ENCODE measurements around the gene OTOG. TPM values are rescaled to one million over a fixed set of nuclear protein-coding genes. Genes with fewer than 3 reads are reported as not detected.

OTOG gene
- total RNA-seq, 2 experiments from 2014 or later = not detected

GRCh38 chr11:17574141-17575091 lies 27.4 kb downstream of the OTOG start:
- Histone ChIP-seq H3K27ac (ENCODE audit: low read depth in 1 of 2, low read length in 2 of 2) (no peak overlapping the region), H3K4me1 (ENCODE audit: insufficient read depth, low read length) (no peaks in the 10 kb centered on the region), H3K4me3 (ENCODE audit: low read length) (no peak overlapping the region), H3K9me3 (ENCODE audit: control insufficient read depth in 1 of 2, insufficient read depth in 1 of 2, low read length in 2 of 2) (no peaks in the 10 kb centered on the region), H3K36me3 (ENCODE audit: insufficient read depth, low read length) (no peaks in the 10 kb centered on the region), H3K27me3 (ENCODE audit: control insufficient read depth in 1 of 2, insufficient read depth in 2 of 2, low read length in 2 of 2) (peaks cover 0 to 4% of the 10 kb centered on the region in 2 experiments)
- CTCF ChIA-PET = no interaction called here
- POLR2A ChIA-PET = interaction anchor here (1.1 kb wide), 1 partner anchor 614 kb away, joined by 3 read pairs; no protein-coding TSS in a partner anchor
- H3K4me3 Mint-ChIP-seq = no peak overlapping the region
- TF ChIP-seq CTCF (IDR thresholded peaks at IDR 0.05) = no peak
- no peaks in the 10 kb centered on the region for H3K9me3 Mint-ChIP-seq
- ATAC-seq (ENCODE audit: poor library complexity) (no peak), DNase-seq (no peak)
- intact Hi-C loops (cut with DNase I, micrococcal nuclease) = no loop called here
- H3K36me3 Mint-ChIP-seq (ENCODE audit: low read depth) = no peaks in the 10 kb centered on the region
- H3K27me3 Mint-ChIP-seq = peaks cover 9% of the 10 kb centered on the region
- H3K27ac Mint-ChIP-seq = no peak overlapping the region
- H3K4me1 Mint-ChIP-seq (ENCODE audit: low read depth) = no peaks in the 10 kb centered on the region

DNA sequence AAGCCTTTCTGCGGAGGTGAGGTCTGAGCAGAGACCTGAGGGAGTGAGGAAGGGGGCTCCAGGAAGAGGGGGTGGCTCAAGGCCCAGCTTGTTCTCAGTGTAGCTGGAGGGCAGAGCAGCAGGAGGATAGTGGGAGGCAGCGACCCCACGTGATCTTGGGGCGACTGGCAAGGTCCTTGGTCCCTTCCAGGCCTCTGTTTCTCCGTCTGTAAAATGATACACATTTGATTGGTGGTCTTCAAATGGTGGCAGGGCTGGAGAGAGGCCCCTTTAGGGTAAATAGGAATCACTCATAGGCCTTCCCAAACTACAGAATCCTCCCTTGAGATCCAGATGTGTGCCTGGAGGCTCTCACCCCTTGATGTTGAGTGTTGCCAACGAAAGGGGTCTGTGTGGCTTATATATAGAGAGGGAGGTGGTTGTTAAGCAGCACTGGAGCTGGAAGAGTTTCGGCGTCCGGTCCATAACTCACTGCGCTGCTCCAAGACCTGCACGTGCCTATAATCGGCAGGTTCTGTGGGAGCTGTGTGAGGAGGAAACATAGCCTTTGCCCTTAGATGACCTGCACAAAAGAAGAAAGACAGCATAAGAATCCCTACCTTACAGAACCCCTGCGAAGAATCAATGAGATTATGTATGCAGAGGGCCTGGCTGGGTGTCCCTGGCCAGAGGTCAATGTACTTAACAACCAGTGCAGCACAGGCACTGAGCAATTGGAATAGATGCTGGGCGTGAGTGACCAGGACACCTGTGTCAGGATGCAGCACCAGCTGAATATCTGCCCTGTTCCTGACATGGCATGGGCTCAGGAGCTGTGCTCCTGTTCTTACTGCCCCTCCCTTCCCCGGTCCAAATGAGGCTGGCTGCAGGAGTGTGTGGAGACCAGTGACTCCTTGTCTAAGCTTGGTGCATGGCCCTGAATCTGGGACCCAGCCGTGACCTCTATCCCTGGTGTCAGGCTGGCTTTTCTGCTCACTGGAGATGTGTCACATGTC lies 28.7 kb downstream of the OTOG start:
- POLR2A ChIA-PET = no interaction called here
- no peaks in the 10 kb centered on the region for H3K4me1 Mint-ChIP-seq (ENCODE audit: low read depth)
- intact Hi-C loops (cut with DNase I, micrococcal nuclease) = no loop called here
- Histone ChIP-seq H3K9me3 (ENCODE audit: control insufficient read depth in 1 of 2, insufficient read depth in 1 of 2, low read length in 2 of 2) (no peaks in the 10 kb centered on the region), H3K4me3 (ENCODE audit: low read length) (no peak overlapping the region), H3K27ac (ENCODE audit: low read depth in 1 of 2, low read length in 2 of 2) (no peak overlapping the region), H3K36me3 (ENCODE audit: insufficient read depth, low read length) (no peaks in the 10 kb centered on the region), H3K27me3 (ENCODE audit: control insufficient read depth in 1 of 2, insufficient read depth in 2 of 2, low read length in 2 of 2) (peaks cover 0 to 9% of the 10 kb centered on the region in 2 experiments), H3K4me1 (ENCODE audit: insufficient read depth, low read length) (no peaks in the 10 kb centered on the region)
- no peak for TF ChIP-seq CTCF (IDR thresholded peaks at IDR 0.05)
- CTCF ChIA-PET = no interaction called here
- peaks cover 9% of the 10 kb centered on the region for H3K27me3 Mint-ChIP-seq
- DNase-seq = no peak
- no peak overlapping the region for H3K27ac Mint-ChIP-seq
- H3K36me3 Mint-ChIP-seq (ENCODE audit: low read depth) = no peaks in the 10 kb centered on the region
- H3K4me3 Mint-ChIP-seq = no peak overlapping the region
- no peak for ATAC-seq (ENCODE audit: poor library complexity)
- no peaks in the 10 kb centered on the region for H3K9me3 Mint-ChIP-seq

DNA sequence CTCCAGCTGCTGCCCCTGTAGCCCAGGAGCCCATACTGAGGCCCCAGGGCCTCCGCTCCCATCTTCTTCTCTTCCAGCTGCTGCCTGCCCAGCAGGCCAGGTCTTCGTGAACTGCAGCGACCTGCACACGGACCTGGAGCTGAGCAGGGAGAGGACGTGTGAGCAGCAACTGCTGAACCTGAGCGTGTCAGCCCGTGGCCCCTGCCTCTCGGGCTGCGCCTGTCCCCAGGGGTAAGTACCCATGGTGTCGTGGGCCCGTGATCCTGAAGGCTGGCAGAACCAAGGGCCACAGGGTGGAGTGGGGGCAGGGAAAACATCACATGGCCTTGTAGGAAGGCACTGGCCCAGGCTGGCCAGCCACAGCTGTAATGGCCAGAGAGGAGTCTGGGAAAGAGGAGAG lies 31.2 kb downstream of the OTOG start:
- H3K27ac ChIP-seq (ENCODE audit: low read depth in 1 of 2, low read length in 2 of 2) = no peak overlapping the region
- DNase-seq (no peak), ATAC-seq (ENCODE audit: poor library complexity) (no peak)
- no peak for TF ChIP-seq CTCF (IDR thresholded peaks at IDR 0.05)
- Mint-ChIP-seq H3K4me1 (ENCODE audit: low read depth) (no peaks in the 10 kb centered on the region), H3K9me3 (no peaks in the 10 kb centered on the region), H3K27me3 (peaks cover 3% of the 10 kb centered on the region), H3K4me3 (no peak overlapping the region), H3K36me3 (ENCODE audit: low read depth) (no peaks in the 10 kb centered on the region), H3K27ac (no peak overlapping the region)
- intact Hi-C loops (cut with DNase I, micrococcal nuclease) = no loop called here
- H3K36me3 ChIP-seq (ENCODE audit: insufficient read depth, low read length) = no peaks in the 10 kb centered on the region
- H3K27me3 ChIP-seq (ENCODE audit: control insufficient read depth in 1 of 2, insufficient read depth in 2 of 2, low read length in 2 of 2) = peaks cover 0 to 9% of the 10 kb centered on the region in 2 experiments
- no peak overlapping the region for H3K4me3 ChIP-seq (ENCODE audit: low read length)
- CTCF ChIA-PET = no interaction called here
- POLR2A ChIA-PET = no interaction called here
- H3K4me1 ChIP-seq (ENCODE audit: insufficient read depth, low read length) = no peaks in the 10 kb centered on the region
- no peaks in the 10 kb centered on the region for H3K9me3 ChIP-seq (ENCODE audit: control insufficient read depth in 1 of 2, insufficient read depth in 1 of 2, low read length in 2 of 2)
